T-cell (primary cell): Measurements from ENCODE around the gene PRSS12. TPM values are rescaled to one million over a fixed set of nuclear protein-coding genes. Genes with fewer than 3 reads are reported as not detected.
"Not testable (repeated sequence)": the region's sequence is repeated elsewhere in the genome, so short reads cannot be mapped to it uniquely, and the experiment has no call there.

Source experiments
- ATAC-seq, 4 experiments: fragments of 200-7000 bp in 3 of 4; fragments of 150-1000 bp in 1 of 4; cut with Tn5 transposase; replicated peaks in 1 of 4; 1 replicate in 3 of 4; 2 replicates in 1 of 4; pipeline ENCODE4 v1.10.0; 2021; ENCODE audit warnings: moderate library complexity in 3 of 4, mild to moderate bottlenecking in 2 of 4, moderate number of reproducible peaks in 1 of 4
- CTCF ChIA-PET, 2 donors: fragments of 300-600 bp; sonication (Branson Sonifier 250); formaldehyde crosslinking; loops; one replicate each; lab custom pipeline; 2022; ENCODE audit warnings: antibody characterized with exemption in 2 of 2; lab: Charles Lee
- POLR2A ChIA-PET, 2 donors: fragments of 300-600 bp; sonication (Branson Sonifier 250); formaldehyde crosslinking; loops; one replicate each; lab custom pipeline; 2022; ENCODE audit warnings: antibody characterized with exemption in 2 of 2; lab: Charles Lee
- DNase-seq, 35 experiments: peaks; one replicate each; pipeline versions ENCODE4 v3.0.0 to v3.0.0-alpha.2; 2013 to 2023
- H3K27ac ChIP-seq: one replicate; pipeline ENCODE4 v1.5.1; 2013; ENCODE audit warnings: low read length
- H3K27me3 ChIP-seq, 2 experiments: replicated peaks in 1 of 2; 1 replicate in 1 of 2; 2 replicates in 1 of 2; pipeline versions ENCODE4 v1.6.1 to v1.7.0; 2013; ENCODE audit warnings: low read length in 1 of 2, mixed read lengths in 1 of 2; ENCODE audit not compliant: control insufficient read depth in 2 of 2, insufficient read depth in 2 of 2; ENCODE audit errors: extremely low read depth in 1 of 2
- H3K36me3 ChIP-seq, 2 donors: 1 replicate in 1 of 2; 2 replicates in 1 of 2; pipeline versions ENCODE4 v1.6.1 to v1.7.0; 2013; ENCODE audit warnings: low read length in 1 of 2; ENCODE audit not compliant: control insufficient read depth in 2 of 2, insufficient read depth in 1 of 2; ENCODE audit errors: extremely low read depth in 1 of 2
- H3K4me1 ChIP-seq, 2 experiments: 1 replicate in 1 of 2; 2 replicates in 1 of 2; pipeline versions ENCODE4 v1.6.1 to v1.7.0; 2013; ENCODE audit warnings: low read length in 2 of 2, mixed read lengths in 1 of 2; ENCODE audit not compliant: insufficient read depth in 2 of 2, control insufficient read depth in 1 of 2; ENCODE audit errors: extremely low read depth in 1 of 2
- H3K4me3 ChIP-seq, 2 donors: 1 replicate in 1 of 2; 2 replicates in 1 of 2; pipeline versions ENCODE4 v1.5.1 to v1.7.0; 2013; ENCODE audit warnings: mild to moderate bottlenecking in 2 of 2, low read length in 1 of 2, moderate library complexity in 1 of 2; ENCODE audit not compliant: control insufficient read depth in 1 of 2; ENCODE audit errors: extremely low read depth in 1 of 2
- H3K9me3 ChIP-seq: 2 replicates; pipeline ENCODE4 v1.7.0; 2013
- H3K27ac Mint-ChIP-seq, 2 donors: one replicate each; pipeline ENCODE4 v1.8.0; 2020 to 2021; ENCODE audit warnings: mild to moderate bottlenecking in 2 of 2, mixed read lengths in 2 of 2
- H3K27me3 Mint-ChIP-seq, 2 donors: one replicate each; pipeline ENCODE4 v1.8.0; 2021 to 2022; ENCODE audit warnings: mixed read lengths in 2 of 2
- H3K36me3 Mint-ChIP-seq: one replicate; pipeline ENCODE4 v1.8.0; 2021; ENCODE audit warnings: mixed read lengths
- H3K4me1 Mint-ChIP-seq, 3 donors: one replicate each; pipeline ENCODE4 v1.8.0; 2020 to 2022; ENCODE audit warnings: mixed read lengths in 3 of 3, mild to moderate bottlenecking in 1 of 3
- H3K4me3 Mint-ChIP-seq, 3 donors: one replicate each; pipeline ENCODE4 v1.8.0; 2020 to 2022; ENCODE audit warnings: mild to moderate bottlenecking in 3 of 3, mixed read lengths in 3 of 3, moderate library complexity in 3 of 3
- H3K9me3 Mint-ChIP-seq, 3 donors: one replicate each; pipeline ENCODE4 v1.8.0; 2020 to 2022; ENCODE audit warnings: mixed read lengths in 3 of 3
- WGBS: methylation state at CpG from one replicate; pipeline ENCODE4 v1.1.5; 2013; ENCODE audit warnings: missing lambda C conversion rate; ENCODE audit not compliant: insufficient coverage; 5-methylcytosine and 5-hydroxymethylcytosine counted together
- total RNA-seq, 35 experiments: library from RNA in 6 of 35; stranded (reverse) in 6 of 35; fragments of 120-200 nt in 1 of 35; gene quantifications; one replicate each; pipeline versions ENCODE4 v1.2.1 to v1.2.4 and lab custom pipeline; 2013 to 2026

The PRSS12 gene
- total RNA-seq, 5 donors from 2014 or later (not counting 1 experiment from before 2014, with no cell fraction given): 0.03 to 0.25 (median 0.18) TPM; not detected in 2

- CTCF ChIA-PET: no interaction called here
- H3K4me3 ChIP-seq: no peak overlapping the region
- Mint-ChIP-seq H3K27me3 (peaks cover 4 to 5% of the 10 kb centered on the region in 2 donors), H3K9me3 (no peaks in the 10 kb centered on the region), H3K4me3 (no peak overlapping the region), H3K27ac (no peak overlapping the region), H3K36me3 (no peaks in the 10 kb centered on the region), H3K4me1 (no peaks in the 10 kb centered on the region)
- no peak for ATAC-seq
- H3K9me3 ChIP-seq: no peaks in the 10 kb centered on the region
- POLR2A ChIA-PET: no interaction called here
- no peaks in the 10 kb centered on the region for H3K36me3 ChIP-seq
- WGBS: 77% methylated on average over 6 of the region's 6 CpGs
- no peak overlapping the region for H3K27ac ChIP-seq
- H3K4me1 ChIP-seq: no peaks in the 10 kb centered on the region
- peak in 1 of 35 experiments; percentile 0 for DNase-seq
- no peaks in the 10 kb centered on the region for H3K27me3 ChIP-seq
Observed at GRCh38 chr4:118313098-118313497, 39.7 kb downstream of the PRSS12 start.

DNA sequence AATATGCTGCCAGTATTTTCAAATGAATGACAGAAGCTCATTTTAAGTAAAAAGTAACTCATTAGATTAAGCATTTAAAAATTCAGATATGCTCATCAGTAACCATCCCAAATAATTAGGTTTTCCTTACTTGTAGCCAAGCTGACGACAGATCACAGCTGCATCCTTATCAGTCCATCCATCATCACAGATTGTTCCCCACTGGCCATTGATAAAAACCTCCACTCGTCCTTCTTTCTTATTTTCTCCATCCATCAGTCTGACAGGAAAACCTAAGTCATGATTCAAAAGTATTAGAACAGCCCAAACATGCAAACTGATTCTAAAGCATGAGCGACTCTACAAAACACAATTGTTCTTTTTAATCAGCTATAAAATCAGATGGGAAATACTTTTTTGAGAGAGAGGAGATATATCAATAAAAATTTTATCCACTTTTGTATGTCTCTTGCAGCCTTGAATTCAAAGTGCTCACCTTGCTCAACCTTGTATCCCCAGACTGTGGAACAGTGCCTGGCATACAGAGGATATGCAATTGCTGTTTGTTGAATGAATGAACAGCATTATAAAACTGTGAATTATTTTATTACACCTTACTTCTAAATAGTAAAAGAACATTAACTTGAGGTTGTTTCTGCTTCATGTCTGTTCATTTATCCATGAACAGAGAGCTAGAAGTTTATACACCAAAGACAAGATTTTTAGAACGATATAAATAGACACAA is 44.3 kb downstream of the PRSS12 start:
- H3K27ac Mint-ChIP-seq: no peak overlapping the region
- H3K27ac ChIP-seq: no peak overlapping the region
- H3K4me3 ChIP-seq: no peak overlapping the region
- WGBS: 93% methylated on average over 1 of the region's 4 CpGs
- H3K27me3 Mint-ChIP-seq: peaks cover 9 to 10% of the 10 kb centered on the region in 2 donors
- POLR2A ChIA-PET: interaction anchor here in 1 of 2 donors (0.6 to 0.7 kb wide), 2 partner anchors 27 to 544 kb away, joined by 3 read pairs; no protein-coding TSS in a partner anchor
- H3K9me3 Mint-ChIP-seq: no peaks in the 10 kb centered on the region
- H3K36me3 Mint-ChIP-seq: no peaks in the 10 kb centered on the region
- CTCF ChIA-PET: no interaction called here
- no peak overlapping the region for H3K4me3 Mint-ChIP-seq
- no peaks in the 10 kb centered on the region for H3K4me1 Mint-ChIP-seq
- no peaks in the 10 kb centered on the region for H3K9me3 ChIP-seq
- ATAC-seq: no peak
- no peaks in the 10 kb centered on the region for H3K27me3 ChIP-seq
- no peaks in the 10 kb centered on the region for H3K4me1 ChIP-seq
- no peaks in the 10 kb centered on the region for H3K36me3 ChIP-seq
- DNase-seq: no peak

- H3K9me3 Mint-ChIP-seq: no peaks in the 10 kb centered on the region
- no peaks in the 10 kb centered on the region for H3K9me3 ChIP-seq
- H3K27me3 ChIP-seq: no peaks in the 10 kb centered on the region
- no peaks in the 10 kb centered on the region for H3K36me3 Mint-ChIP-seq
- H3K27ac Mint-ChIP-seq: no peak overlapping the region
- no peaks in the 10 kb centered on the region for H3K4me1 Mint-ChIP-seq
- H3K4me3 ChIP-seq: no peak overlapping the region
- H3K4me1 ChIP-seq: no peaks in the 10 kb centered on the region
- CTCF ChIA-PET: no interaction called here
- no peak overlapping the region for H3K4me3 Mint-ChIP-seq
- H3K36me3 ChIP-seq: no peaks in the 10 kb centered on the region
- no peak for ATAC-seq
- no CpG with 5 or more reads among the region's 2 CpGs for WGBS
- no peak for DNase-seq
- POLR2A ChIA-PET: no interaction called here
- H3K27ac ChIP-seq: no peak overlapping the region
- H3K27me3 Mint-ChIP-seq: peaks cover 9 to 16% of the 10 kb centered on the region in 2 donors
Observed at GRCh38 chr4:118307643-118308042, 45.2 kb downstream of the PRSS12 start.

DNA sequence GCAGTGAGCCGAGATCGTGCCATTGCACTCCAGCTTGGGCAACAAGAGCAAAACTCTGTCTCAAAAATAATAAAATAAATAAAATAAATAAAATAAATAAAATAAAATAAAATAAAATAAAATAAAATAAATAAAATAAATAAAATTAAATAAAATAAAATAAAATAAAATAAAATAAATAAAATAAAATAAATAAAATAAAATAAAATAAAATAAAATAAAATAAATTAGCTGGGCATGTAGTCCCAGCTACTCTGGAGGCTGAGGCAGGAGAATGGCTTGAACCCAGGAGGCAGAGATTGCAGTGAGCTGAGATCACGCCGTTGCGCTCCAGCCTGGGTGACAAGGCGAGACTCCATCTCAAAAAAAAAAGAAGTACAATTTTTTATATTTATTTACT is 53.2 kb downstream of the PRSS12 start:
- H3K4me3 Mint-ChIP-seq, H3K9me3 Mint-ChIP-seq, H3K4me1 ChIP-seq, DNase-seq, H3K27ac ChIP-seq, H3K27ac Mint-ChIP-seq, H3K4me3 ChIP-seq, POLR2A ChIA-PET, H3K36me3 Mint-ChIP-seq, ATAC-seq, H3K36me3 ChIP-seq, H3K9me3 ChIP-seq, H3K27me3 ChIP-seq, H3K4me1 Mint-ChIP-seq: not testable (repeated sequence)
- no CpG with 5 or more reads among the region's 6 CpGs for WGBS
- CTCF ChIA-PET: interaction anchor here in 1 of 2 donors (0.7 kb wide), 1 partner anchor 561 kb away, joined by 4 read pairs; no protein-coding TSS in a partner anchor
- H3K27me3 Mint-ChIP-seq: peaks cover 0 to 12% of the 10 kb centered on the region in 2 donors

- Histone ChIP-seq H3K27ac (no peak overlapping the region), H3K9me3 (no peaks in the 10 kb centered on the region), H3K4me1 (no peaks in the 10 kb centered on the region), H3K27me3 (peaks cover 0 to 3% of the 10 kb centered on the region in 2 experiments), H3K36me3 (no peaks in the 10 kb centered on the region), H3K4me3 (no peak overlapping the region)
- DNase-seq: no peak
- Mint-ChIP-seq H3K27me3 (peaks cover 0 to 2% of the 10 kb centered on the region in 2 donors), H3K27ac (no peak overlapping the region), H3K4me3 (no peak overlapping the region), H3K4me1 (no peaks in the 10 kb centered on the region), H3K9me3 (no peaks in the 10 kb centered on the region), H3K36me3 (no peaks in the 10 kb centered on the region)
- ATAC-seq: no peak
- CTCF ChIA-PET: no interaction called here
- no CpG with 5 or more reads among the region's 1 CpG for WGBS
- POLR2A ChIA-PET: no interaction called here
Observed at GRCh38 chr4:118296729-118297128, 56.1 kb downstream of the PRSS12 start.

DNA sequence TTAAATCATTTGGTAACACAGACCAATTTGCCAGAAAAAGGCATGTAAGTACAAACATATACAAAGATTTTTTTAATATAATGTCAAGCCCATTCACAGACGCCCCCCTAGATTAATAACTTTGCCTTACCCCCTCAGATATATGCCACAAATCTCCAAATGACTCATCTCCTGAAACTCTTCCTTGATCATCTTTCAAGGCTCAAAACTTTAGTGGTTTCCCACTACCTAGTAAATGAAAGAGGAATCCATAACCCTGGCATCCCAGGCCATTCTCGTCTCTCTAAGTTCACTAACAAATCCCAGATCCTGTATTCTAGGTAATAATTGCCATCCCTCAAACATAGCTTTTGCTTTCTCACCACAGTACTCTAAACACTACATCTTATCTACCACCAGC is 61.9 kb downstream of the PRSS12 start:
- H3K9me3 Mint-ChIP-seq: no peaks in the 10 kb centered on the region
- DNase-seq: no peak
- Histone ChIP-seq H3K27me3 (no peaks in the 10 kb centered on the region), H3K36me3 (no peaks in the 10 kb centered on the region), H3K9me3 (no peaks in the 10 kb centered on the region), H3K27ac (no peak overlapping the region), H3K4me1 (no peaks in the 10 kb centered on the region), H3K4me3 (no peak overlapping the region)
- H3K4me3 Mint-ChIP-seq: no peak overlapping the region
- peaks cover 0 to 2% of the 10 kb centered on the region in 2 donors for H3K27me3 Mint-ChIP-seq
- no peak for ATAC-seq
- peaks cover 9% of the 10 kb centered on the region for H3K36me3 Mint-ChIP-seq
- no peaks in the 10 kb centered on the region for H3K4me1 Mint-ChIP-seq
- WGBS: 23% methylated on average over 2 of the region's 2 CpGs
- ChIA-PET POLR2A (no interaction called here), CTCF (no interaction called here)
- no peak overlapping the region for H3K27ac Mint-ChIP-seq
